GM20000 (cell line): ENCODE measurements around the gene APBA1.

Experiments
- DNase-seq: peaks from one replicate; pipeline ENCODE4 v3.0.0; 2012; ENCODE audit warnings: low spot score
- TF ChIP-seq, protein P1 (sequence below): IDR thresholded peaks from 2 replicates; pipeline ENCODE4 v1.5.1; 2012; ENCODE audit warnings: mild to moderate bottlenecking, control low read depth; ENCODE audit errors: extremely low read depth, missing control alignments

The APBA1 gene

DNA sequence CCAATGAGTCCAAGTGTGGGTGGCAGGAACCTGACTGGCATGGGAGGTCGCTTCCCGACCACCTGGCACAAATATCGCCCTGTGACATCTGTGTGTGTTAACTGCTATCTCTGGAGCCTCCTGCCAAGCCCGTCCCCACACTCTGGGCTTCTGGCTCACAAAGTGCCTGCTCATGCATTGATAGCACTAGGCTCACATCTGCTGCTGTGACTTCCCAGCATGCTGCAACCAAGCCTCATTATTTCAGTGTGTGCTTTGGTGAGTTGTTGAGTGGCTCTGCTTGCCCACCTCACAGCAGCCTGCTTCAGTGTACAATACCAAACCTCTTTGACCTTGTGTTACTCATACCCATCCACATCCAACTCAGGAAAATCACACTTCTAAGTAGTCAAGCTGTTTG is 139.8 kb downstream of the APBA1 start:
- DNase-seq: no peak
- TF ChIP-seq, protein P1, sequence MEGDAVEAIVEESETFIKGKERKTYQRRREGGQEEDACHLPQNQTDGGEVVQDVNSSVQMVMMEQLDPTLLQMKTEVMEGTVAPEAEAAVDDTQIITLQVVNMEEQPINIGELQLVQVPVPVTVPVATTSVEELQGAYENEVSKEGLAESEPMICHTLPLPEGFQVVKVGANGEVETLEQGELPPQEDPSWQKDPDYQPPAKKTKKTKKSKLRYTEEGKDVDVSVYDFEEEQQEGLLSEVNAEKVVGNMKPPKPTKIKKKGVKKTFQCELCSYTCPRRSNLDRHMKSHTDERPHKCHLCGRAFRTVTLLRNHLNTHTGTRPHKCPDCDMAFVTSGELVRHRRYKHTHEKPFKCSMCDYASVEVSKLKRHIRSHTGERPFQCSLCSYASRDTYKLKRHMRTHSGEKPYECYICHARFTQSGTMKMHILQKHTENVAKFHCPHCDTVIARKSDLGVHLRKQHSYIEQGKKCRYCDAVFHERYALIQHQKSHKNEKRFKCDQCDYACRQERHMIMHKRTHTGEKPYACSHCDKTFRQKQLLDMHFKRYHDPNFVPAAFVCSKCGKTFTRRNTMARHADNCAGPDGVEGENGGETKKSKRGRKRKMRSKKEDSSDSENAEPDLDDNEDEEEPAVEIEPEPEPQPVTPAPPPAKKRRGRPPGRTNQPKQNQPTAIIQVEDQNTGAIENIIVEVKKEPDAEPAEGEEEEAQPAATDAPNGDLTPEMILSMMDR: no peak

- TF ChIP-seq, protein P1: no peak
- DNase-seq: no peak
Observed at GRCh38 chr9:69527454-69527853, 144.7 kb downstream of the APBA1 start.

- TF ChIP-seq, protein P1: no peak
Observed at GRCh38 chr9:69526699-69527098, 145.5 kb downstream of the APBA1 start.

GRCh38 chr9:69519470-69520240 is 152.5 kb downstream of the APBA1 start:
- no peak for DNase-seq
- TF ChIP-seq, protein P1: no peak

More at GRCh38 chr9:69526699-69527098, 145.5 kb downstream of the APBA1 start:
- DNase-seq: no peak

GRCh38 chr9:69516353-69517322 is 155.5 kb downstream of the APBA1 start:
- no peak for DNase-seq
- TF ChIP-seq, protein P1: no peak

DNA sequence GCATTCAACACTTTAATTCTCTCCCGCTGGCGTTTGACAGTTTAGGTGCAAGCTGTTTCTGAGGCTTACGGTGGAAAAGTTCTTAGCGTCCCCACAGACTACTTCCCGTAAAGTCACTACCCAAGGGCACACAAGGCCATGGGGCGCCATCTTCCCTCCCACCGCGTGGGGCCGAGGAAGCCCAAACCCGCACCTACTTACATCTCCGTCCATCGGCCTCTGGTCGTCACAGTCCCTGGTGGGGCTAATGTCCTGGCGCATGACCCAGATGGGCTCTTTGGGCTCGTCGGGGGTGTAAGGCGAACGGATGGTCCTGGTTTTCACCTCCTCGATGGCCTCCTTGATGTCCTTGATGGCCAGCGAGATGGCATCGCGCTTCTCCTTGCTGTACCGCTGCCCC is 156.4 kb downstream of the APBA1 start:
- no peak for DNase-seq
- TF ChIP-seq, protein P1: no peak
